ENCODE data around the gene LITAF. TPM values are rescaled to one million over a fixed set of nuclear protein-coding genes. Genes with fewer than 3 reads are reported as not detected.
"Not testable (repeated sequence)": the region's sequence is repeated elsewhere in the genome, so short reads cannot be mapped to it uniquely, and the experiment has no call there.

LITAF gene
- total RNA-seq, 1 donor from 2014 or later = 8.2 TPM

- no peak for FAIRE-seq
- DNase-seq (ENCODE audit: low spot score in 2 of 2) = no peak
Measured at GRCh38 chr16:11530171-11530940, 56.4 kb downstream of the LITAF start.

GRCh38 chr16:11529285-11529684, 57.4 kb downstream of the LITAF start:
- DNase-seq (ENCODE audit: low spot score in 2 of 2) (no peak), FAIRE-seq (no peak)

GRCh38 chr16:11528053-11528452, 58.7 kb downstream of the LITAF start:
- FAIRE-seq = no peak
- no peak for DNase-seq (ENCODE audit: low spot score in 2 of 2)

GRCh38 chr16:11526655-11527350, 59.9 kb downstream of the LITAF start:
- DNase-seq (ENCODE audit: low spot score in 2 of 2) = no peak
- no peak for FAIRE-seq

- no peak for DNase-seq (ENCODE audit: low spot score in 2 of 2)
- FAIRE-seq = no peak
Measured at GRCh38 chr16:11524098-11524760, 62.5 kb downstream of the LITAF start.

- FAIRE-seq (no peak), DNase-seq (ENCODE audit: low spot score in 2 of 2) (no peak)
Measured at GRCh38 chr16:11521055-11521454, 65.7 kb downstream of the LITAF start.

- no peak for FAIRE-seq
- DNase-seq (ENCODE audit: low spot score in 2 of 2) = no peak
Measured at GRCh38 chr16:11520442-11520841, 66.3 kb downstream of the LITAF start.

GRCh38 chr16:11517961-11518360, 68.8 kb downstream of the LITAF start:
- no peak for DNase-seq (ENCODE audit: low spot score in 2 of 2)
- FAIRE-seq = no peak

GRCh38 chr16:11515540-11516430, 70.9 kb downstream of the LITAF start:
- no peak for FAIRE-seq

GRCh38 chr16:11514283-11514682, 72.4 kb downstream of the LITAF start:
- no peak for FAIRE-seq
- DNase-seq (ENCODE audit: low spot score in 2 of 2) = no peak

More at GRCh38 chr16:11515540-11516430, 70.9 kb downstream of the LITAF start:
- DNase-seq (ENCODE audit: low spot score in 2 of 2) = no peak

GRCh38 chr16:11513366-11513765, 73.4 kb downstream of the LITAF start:
- FAIRE-seq = not testable (repeated sequence)

GRCh38 chr16:11511801-11512200, 74.9 kb downstream of the LITAF start:
- DNase-seq (ENCODE audit: low spot score in 2 of 2) = no peak
- FAIRE-seq = no peak

More at GRCh38 chr16:11513366-11513765, 73.4 kb downstream of the LITAF start:
- DNase-seq (ENCODE audit: low spot score in 2 of 2) = not testable (repeated sequence)

- FAIRE-seq = no peak
- no peak for DNase-seq (ENCODE audit: low spot score in 2 of 2)
Measured at GRCh38 chr16:11511328-11511727, 75.4 kb downstream of the LITAF start.

GRCh38 chr16:11510178-11510973, 76.3 kb downstream of the LITAF start:
- no peak for FAIRE-seq
- DNase-seq (ENCODE audit: low spot score in 2 of 2) = no peak

GRCh38 chr16:11507991-11508390, 78.7 kb downstream of the LITAF start:
- no peak for DNase-seq (ENCODE audit: low spot score in 2 of 2)
- no peak for FAIRE-seq

GRCh38 chr16:11507350-11507749, 79.4 kb downstream of the LITAF start:
- FAIRE-seq = no peak
- no peak for DNase-seq (ENCODE audit: low spot score in 2 of 2)

GRCh38 chr16:11506741-11507305, 79.9 kb downstream of the LITAF start:
- no peak for FAIRE-seq
- DNase-seq (ENCODE audit: low spot score in 2 of 2) = no peak

GRCh38 chr16:11504261-11504660, 82.5 kb downstream of the LITAF start:
- not testable (repeated sequence) for DNase-seq (ENCODE audit: low spot score in 2 of 2); FAIRE-seq

GRCh38 chr16:11503566-11503965, 83.2 kb downstream of the LITAF start:
- DNase-seq (ENCODE audit: low spot score in 2 of 2) = no peak
- no peak for FAIRE-seq

All from frontal cortex (tissue), 4 donors.